Stimulated activated naive CD4-positive, alpha-beta T cell treated with Interleukin-2 at 50 U/mL for 16 hours (primary cell): Measurements from ENCODE around the gene PRPSAP1.

ENCODE experiments used
- DNase-seq: peaks from one replicate; lab custom pipeline; 2025; lab: John Stamatoyannopoulos, UW

PRPSAP1 gene

DNA sequence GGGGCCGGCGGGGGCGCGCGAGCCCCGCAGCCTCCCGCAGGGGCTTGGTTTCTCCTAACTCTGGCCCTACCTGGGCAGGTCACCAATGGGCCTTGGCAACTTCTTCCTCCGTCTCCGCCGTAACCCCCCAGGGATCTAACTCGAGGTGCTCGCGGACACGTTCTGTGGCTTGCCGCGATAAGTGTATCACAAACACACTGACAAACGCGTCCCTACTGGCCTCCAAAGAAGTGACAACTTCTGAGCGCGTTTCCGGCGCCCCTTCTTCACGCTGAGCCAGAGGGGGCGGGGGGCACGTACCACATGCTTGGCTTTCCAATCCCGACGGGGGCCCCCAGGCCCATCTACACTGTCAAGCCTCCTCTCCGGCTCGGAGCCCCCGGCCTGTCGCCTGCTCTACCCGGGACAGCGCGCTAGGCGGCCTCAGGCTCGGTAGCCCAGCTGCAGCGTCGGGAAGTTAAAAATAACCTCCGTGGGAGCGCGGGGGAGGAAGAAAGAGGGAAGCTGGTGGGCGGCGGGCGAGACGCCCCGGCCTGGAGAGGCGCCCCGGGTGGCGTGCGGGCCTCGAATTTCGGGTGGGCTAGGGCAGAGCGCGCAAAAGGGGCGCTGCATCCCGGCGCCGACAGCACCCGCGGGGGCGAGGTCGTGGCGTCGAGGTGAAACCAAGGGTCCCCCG lies 30.0 kb upstream of the PRPSAP1 start:
- DNase-seq: peak; percentile 59

DNA sequence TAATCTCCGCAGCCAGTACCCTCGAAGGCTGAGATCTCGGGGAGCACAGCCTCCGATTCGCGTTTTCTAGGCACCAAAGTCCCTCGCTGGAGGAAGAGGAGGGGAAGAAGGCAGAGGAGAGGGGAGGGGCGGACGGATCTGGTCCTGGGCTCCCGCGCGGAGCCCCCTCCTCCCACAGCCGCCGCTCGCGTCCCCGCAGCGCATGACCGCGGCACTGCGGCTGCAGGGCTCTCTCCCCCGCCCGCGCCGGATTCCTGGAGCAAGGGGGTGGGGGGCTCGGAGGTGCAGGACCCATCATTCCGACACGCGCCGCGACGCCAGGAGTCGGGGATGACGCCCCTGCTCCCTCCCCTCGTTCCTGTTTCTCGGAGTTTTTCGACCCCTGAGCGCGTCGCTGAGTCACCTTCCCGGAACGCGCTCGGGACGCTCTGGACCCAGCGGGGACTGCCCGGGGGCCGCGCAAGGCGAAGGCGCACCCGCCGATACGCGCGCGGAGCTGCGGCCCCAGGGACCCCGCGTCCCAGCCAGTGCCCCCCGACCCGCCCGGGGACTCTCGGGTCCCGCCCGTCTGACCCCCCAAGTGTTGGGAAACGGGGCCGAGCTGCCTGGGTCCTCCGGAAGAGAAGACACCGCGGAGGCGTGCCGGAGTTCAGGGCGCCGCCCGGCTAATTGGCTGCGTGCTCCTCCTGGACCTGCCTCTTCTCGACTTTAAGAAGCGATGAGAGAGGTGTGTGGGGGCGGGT lies 29.3 kb upstream of the PRPSAP1 start:
- peak; percentile 64 for DNase-seq

DNA sequence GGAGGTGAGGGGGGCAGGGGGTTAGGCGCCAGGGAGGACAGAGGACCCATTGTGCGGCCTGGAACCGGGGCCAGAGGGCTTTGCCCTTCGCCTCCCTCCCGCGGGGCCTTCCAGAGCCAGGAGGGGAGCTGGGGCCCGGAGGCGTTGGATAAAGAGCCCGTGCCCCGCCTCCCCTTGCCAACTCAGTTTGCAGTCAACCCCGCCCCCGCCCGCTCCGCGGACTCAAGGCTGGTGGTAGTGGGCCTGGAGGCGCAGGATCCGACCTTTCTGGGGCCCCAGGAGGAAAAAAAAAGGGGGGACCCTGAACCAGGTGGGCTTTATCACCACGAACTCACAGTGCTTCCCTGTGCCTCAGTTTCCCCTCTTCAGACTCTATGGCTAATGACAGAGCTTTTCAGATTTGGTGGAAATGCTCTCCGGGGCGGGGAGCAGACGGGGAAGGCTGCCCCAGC lies 28.7 kb upstream of the PRPSAP1 start:
- DNase-seq: no peak

DNA sequence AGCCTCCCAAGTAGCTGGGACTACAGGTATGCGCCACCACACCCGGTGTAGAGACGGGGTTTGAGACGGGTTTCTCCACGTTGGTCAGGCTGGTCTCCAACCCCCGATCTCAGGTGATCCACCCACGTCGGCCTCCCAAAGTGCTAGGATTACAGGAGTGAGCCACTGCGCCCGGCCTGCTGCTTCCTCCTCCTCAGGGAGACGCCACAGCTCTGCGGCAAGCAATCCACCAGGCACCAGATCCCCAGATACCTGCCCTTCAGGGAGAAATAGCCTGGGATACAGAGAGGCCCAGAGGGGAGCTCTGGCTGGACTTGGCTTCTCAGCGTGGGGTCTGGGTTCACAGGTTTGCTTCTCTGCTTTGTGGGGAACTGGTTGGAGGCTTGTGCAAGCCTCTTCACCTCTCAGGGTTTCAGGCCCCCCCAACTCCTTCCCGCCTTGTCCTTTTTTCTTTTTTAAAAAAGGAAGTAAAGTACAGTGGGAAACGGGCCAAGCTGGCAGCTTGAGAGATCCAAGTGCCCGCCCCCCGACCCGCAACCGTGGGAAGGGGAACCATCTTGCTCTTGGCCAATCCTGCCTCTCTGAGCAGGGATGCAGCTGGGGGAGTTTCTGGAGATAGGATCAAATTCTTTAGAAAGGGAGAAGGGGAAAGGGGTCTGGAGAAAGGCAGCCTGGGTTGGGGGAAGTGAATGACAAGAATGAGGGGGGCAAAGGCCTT lies 28.1 kb upstream of the PRPSAP1 start:
- DNase-seq: no peak

DNA sequence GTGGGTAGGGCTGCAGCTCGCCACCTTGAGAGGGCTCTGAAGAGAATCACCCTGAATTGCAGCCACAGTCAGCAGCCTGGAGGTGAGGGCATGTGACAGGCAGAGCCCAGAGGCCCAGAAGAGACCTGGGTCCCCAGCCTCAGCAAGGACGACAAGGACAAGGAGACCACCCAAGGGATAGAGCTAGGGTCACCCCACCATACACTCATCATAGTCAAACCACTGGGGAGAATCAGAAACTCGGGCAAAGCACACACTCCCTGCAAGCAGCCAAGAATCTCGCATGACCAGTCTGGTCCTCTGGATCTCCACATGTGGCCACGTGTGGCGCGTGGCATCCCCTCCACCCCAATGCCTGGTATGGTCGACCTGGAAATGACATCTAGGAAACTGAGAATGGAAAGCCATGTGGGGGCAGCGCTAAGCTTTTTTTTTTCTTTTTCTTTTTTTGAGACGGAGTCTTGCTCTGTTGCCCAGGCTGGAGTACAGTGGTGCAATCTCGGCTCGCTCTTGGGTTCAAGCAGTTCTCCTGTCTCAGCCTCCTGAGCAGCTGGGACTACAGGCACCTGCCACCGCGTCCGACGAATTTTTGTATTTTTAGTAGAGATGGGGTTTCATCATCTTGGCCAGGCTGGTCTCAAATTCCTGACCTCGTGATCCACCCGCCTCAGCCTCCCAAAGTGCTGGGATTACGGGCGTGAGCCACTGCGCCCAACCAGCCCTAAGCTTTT lies 26.1 kb upstream of the PRPSAP1 start:
- no peak for DNase-seq

DNA sequence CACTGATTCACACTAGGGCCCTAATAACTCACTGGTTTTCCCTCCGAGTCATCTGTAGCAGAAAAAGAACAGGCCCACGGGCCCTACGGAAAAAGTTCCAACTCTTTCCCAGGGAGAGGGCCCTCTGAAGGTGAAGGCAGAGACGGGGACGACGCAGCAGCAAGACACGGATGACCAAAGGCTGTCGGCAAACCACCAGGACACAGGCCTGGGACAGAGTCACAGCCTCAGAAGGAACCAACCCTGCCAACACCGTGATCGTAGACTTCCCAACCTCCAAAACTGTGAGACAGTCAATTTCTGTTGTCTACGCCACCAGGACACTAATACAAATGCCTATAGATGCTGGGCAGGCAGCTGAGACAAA lies 25.5 kb upstream of the PRPSAP1 start:
- DNase-seq: no peak

DNA sequence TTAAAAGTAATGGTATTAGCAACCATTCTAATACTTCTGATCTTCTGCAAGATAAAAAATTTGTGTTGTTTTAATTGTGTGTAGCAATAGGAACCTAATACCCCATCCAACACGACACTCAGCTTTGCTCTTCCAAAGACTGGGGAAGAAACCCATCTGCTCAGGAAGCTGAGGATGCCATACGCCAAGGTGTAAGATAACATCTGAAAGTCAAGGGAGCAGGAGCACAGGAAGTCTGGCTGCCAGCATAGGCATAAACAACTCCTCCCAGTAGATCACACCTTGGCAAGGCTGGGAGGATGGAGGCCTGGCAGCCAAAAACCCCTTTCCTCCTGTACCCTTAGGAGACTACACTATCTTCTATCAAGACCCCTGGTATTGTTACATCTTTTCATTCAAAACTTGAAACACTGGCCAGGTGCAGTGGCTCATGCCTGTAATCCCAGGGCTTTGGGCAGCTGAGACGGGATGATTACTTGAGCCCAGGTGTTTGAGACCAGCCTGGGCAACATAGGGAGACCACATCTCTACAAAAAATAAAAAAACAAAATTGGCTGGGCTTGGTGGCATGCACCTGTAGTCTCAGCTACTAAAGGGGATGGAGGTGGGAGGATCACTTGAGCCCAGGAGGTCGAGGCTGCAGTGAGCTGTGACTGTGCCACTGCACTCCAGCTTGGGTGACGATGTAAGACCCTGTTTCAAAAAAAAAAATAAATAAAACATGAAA lies 25.0 kb upstream of the PRPSAP1 start:
- DNase-seq: no peak

DNA sequence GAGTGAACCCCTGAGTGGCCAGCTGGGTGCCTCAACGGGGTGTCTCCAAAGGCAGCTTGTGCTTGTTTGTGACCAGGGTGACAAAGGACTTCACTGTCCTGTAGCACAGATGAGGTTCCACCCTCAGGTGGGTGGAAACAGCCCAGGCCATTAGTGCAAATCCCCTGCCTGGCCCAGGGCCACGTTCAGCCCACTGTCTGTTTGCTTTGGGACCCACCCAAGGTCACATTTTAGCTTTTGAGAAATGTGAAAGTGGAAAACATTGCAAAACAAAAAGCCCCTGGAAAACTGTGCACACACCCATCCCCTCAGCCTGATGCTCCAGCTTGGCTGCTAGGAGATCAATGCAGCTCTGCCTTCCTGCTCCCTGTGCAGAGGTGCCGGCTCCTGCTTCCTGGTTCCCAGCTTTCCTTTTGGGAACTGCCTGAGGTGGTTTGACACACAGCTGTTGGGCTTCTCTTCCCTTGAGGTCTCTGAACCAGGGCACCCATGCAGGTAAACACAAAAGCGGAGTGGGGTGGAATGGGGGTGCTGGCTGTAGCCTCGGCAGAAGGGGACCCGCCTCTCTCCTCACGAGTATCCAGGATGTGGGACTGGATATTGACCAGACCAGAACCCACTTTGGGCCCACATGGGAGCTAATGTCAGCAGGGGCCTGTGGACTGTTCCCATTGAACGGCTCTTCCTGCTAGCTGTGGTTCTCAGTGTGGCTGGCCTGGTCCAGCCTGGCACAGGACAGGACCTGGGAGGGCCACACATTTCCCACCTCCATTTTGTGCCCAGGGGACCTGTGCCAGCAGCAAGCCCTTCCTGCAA lies 22.8 kb upstream of the PRPSAP1 start:
- DNase-seq: no peak

DNA sequence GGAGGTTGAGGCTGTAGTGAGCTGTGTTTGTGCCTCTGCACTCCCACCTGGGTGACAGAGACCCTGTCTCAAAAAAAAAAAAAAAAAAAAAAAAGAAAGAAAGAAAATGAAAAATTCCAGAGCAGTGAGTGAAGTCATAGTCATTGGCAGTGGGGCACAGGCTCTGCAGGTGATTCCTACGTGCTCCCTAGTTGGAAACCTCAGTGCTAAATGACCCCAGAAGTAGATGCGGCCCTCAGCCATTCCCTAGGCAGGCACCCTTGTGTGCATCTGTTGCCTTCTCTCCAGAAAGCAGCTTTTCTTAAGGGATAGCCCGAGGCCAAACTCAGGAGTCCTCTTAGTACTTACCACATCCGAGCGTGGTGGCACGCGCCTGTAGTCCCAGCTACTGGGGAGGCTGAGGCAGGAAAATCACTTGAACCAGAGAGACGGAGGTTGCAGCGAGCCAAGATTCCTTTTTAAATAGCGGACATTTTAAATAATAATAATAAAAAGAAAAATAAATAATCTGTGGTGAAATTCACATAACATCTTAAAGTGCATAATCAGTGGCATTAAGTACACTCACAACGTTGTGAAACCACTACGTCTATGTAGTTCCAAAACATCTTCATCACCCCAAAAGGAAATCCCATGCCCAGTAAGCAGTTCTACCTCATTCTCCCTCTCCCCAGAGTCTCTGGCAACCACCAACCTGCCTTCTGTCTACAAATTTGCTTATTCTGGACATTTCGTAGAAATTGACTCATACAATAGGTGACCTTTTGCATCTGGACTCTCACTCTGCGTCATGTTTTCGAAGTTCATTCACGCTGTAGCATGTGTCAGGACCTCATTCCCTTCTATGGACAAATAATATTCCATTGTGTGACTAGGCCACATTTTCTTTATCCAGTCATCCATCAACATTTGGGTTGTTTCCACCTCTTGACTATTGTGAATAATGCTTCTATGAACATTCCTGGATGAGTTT lies 18.2 kb upstream of the PRPSAP1 start:
- DNase-seq: no peak

DNA sequence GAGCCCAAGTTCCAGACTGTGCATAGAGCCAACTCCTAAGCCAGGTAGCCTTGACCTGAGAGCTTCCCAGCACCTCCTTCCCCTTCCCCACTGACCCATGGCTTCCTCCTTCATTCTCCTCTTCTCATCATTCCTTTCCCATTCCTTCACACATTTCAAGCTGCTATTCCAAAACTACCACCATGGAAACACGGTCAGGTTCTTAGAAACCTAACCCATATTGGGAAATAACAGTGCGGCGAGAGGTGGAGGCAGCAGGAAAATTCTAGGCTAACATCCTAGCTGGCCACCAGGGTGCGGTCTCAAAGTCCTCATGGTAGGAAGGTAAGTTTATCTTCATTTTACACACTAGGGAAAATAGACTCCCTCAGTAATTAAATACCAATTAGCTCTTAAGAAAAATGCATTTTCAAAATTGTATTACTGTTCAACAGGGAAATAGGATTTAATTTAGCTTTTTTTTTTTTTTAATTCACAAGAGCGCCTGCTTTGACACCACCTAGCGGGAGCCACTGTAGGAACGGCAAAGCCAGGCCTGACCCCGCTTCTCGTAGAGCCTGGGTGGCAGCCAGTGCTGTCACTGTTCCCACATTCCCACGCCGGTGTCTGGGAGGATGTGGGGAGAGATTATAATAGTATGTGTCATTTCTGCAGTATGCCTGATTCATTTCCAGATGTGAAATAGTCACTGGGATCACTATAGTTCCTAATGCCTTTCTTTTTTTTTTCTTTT lies 16.7 kb upstream of the PRPSAP1 start:
- DNase-seq: no peak

DNA sequence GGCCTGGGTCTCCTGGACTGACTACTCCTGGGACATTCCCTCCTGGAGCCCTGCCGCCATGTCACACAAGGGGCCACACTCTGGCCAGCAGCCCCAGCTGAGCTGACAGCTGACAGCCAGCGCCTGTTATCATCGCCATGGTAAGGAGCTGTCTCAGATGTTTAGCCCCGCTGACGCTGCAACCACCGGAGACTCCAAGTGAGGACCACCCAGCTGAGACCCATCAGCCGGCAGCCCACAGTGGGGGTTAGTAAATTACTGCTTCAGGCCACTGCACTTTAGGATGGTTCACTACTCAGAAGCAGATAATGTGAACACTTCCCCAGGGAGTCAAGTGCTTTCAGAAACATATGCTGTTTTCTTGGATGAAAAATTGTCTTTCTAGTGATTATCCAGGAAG lies 16.1 kb upstream of the PRPSAP1 start:
- DNase-seq: no peak

DNA sequence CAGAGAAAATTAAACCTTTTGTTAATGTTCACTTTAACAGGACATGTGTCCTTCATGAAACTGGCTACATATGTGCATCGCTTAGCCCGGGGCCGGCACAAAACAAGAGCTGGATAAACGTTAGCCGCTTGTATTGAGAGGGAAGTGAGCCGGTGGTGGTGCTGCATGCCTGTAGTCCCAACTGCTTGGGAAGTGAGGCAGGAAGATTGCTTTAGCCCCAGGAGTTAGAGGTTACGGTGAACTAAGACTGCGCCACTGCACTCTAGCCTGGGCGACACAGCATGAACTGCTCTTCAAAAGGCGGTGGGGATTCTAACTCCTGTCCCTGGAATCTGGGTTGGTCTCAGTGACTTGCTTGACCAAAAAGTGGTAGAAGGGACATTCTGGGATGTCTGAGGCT lies 15.7 kb upstream of the PRPSAP1 start:
- no peak for DNase-seq

DNA sequence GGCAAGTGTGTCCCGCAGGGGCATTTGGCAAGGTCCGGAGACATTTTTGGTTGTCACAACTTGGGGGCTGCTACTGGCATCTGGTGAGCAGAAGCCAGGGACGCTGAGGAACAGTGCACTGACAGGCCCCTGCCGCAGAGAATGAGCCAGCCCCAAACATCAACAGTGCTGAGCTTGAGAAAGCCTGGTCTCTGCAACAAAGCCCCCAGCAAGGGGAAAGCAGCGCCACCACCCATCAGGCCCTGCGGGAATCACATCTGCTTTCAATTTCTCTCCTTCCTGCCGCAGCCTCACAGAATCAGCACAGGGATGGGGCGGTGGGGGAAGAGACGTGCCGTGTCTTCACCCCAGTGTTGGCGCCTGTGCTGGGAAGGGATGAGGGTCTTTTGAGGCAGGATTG lies 14.8 kb upstream of the PRPSAP1 start:
- DNase-seq: no peak

DNA sequence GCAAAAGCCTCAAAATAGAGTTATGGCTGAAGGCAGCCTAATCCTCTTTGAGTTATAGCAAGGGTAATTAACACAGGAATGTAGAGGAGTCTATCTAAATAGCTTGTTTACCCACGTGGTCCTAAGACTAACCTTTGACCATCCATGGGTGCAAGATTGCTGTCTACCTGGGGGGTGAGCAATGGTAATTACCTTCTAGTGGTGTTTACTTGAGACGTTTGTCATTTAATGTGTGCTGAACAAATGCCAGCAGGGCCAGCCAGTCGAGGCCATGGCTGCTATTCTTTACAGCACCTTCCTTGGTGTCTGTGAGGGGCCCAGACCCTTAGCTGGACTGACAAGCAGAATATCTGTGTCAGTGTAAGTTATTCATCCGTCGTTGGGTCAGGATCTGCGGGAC lies 13.9 kb upstream of the PRPSAP1 start:
- DNase-seq: no peak

DNA sequence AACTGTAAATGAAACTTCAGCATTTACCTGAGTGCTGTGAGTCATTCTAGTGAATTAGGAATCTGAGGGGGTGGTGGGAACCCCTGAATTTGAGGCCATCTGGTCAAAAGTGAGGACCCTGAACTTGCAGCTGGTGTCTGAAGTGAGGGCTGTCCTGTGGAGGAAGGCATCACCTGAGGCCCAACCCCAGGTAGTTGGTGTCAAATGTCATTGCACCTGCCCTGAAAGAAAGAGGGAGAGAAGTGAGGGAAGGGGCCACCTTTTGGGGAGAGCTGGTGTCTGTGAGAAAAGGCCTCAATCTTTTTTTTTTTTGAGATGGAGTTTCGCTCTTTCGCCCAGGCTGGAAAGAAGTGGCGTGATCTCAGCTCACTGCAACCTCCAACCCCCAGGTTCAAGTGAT lies 12.5 kb upstream of the PRPSAP1 start:
- no peak for DNase-seq

DNA sequence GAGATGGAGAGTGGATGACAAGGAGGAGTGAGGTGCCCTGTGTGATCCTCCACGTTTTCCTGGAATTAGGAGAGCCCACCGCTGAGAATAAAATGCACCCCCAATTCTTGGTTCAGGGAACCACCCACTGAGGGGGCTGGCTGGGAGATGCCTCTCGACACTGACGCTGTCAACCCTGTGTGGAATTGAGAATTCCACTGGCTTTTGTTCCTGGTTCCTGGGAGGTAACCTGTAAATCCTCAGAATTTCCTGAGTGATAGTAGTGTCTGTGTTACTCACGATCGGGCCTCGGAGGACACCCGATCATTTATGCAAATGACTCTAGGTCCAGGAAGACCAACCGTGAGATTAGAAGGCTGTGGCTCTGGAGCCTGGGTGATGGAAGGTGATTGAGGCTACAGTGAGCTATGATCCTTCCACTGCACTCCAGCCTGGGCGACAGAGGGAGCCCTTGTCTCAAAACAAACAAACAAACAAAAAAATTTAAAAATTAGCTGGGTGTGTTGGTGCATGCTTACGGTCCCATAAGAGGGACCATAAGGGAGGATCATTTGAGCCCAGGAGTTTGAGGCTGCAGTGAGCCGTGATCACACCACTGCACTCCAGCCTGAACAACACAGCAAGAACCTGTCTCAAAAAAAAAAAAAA lies 11.7 kb upstream of the PRPSAP1 start:
- DNase-seq: no peak

DNA sequence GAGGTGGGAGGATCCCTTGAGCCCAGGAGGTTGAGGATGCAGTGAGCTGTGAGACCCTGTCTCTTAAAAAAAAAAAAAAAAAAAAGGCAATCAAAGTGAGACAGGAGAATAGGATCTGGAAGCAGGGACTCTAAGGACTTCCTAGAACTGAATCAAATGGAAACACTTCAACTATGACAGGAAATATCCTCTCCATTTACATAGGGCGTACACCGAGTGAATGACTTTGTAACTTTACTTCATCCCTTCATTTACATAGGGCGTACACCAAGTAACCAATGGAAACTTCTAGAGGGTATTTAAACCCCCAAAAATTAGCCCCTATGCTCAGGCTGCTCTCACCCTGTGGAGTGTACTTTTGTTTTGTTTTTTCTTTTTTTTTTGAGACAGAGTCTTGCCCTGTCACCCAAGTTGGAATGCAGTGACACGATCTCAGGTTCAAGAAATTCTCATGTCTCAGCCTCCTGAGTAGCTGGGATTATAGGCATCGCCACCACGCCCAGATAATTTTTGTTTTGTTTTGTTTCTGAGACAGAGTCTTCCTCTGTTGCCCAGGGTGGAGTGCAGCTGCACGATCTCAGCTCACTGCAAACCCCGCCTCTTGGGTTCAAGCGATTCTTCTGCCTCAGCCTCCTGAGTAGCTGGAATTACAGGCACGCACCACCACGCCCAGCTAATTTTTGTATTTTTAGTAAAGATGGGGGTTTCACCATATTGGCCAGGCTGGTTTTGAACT lies 9.6 kb upstream of the PRPSAP1 start:
- no peak for DNase-seq

DNA sequence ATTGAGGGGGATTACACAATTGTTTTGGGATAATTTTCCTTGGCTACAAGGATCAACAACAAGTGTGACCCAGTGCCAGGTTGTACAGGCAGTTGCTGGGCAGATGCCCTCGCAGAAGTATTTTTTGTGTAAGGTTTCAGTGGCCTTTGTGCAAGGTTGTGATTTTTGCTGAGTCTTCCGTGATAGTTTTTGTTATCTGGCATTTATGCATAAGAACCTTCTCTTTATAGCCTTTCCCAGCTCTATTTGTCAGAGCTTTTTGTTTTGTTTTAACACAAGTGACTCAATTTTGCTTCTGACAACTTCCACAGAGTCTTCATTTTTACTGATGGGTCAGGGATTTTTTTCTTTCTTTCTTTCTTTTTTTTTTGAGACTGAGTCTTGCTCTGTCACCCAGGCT lies 6.7 kb upstream of the PRPSAP1 start:
- no peak for DNase-seq
